A549 treated with ZK216348 at 1 μM for 4 hours (cell line): ENCODE measurements around the gene IMPACT. TPM values are rescaled to one million over a fixed set of nuclear protein-coding genes. Genes with fewer than 3 reads are reported as not detected.

Experiments
- total RNA-seq: library from RNA; stranded (reverse); fragments of 200-300 nt; extraction: Qiagen RNA extraction; gene quantifications from 5 replicates; pipeline ENCODE4 v1.2.3, GENCODE V29; 2022; ENCODE audit warnings: low read depth

Gene IMPACT
- 9.9 to 23.2 TPM (median 12.9 TPM) in 5 replicates for total RNA-seq

GRCh38 chr18:24426398-24427294 lies at the start of gene IMPACT:
Gene IMPACT, plus strand, starts transcription at chr18:24426670. Its CDS starts 87 bp downstream, at chr18:24426757.

GRCh38 chr18:24397694-24398368 lies 28.6 kb upstream of the IMPACT start, which contains the start of gene OSBPL1A:
Gene OSBPL1A, minus strand, starts transcription at chr18:24397824. Its CDS starts 20,291 bp downstream, at chr18:24377533.

GRCh38 chr18:24460388-24460787 lies 33.9 kb downstream of the IMPACT start, which contains the start of gene HRH4:
Gene HRH4, plus strand, starts transcription at chr18:24460637. Its CDS starts 92 bp downstream, at chr18:24460729.

Other genes with a start within 250 kb of the IMPACT start
- 11.0 to 16.5 TPM (median 13.2 TPM) in 5 replicates for gene OSBPL1A, start 28.8 kb upstream of the IMPACT start, total RNA-seq
- not detected in 5 replicates for gene HRH4, start 34.0 kb downstream of the IMPACT start, total RNA-seq